Osteocyte (in vitro differentiated cells): ENCODE measurements around the gene CLCF1. TPM values are rescaled to one million over a fixed set of nuclear protein-coding genes. Genes with fewer than 3 reads are reported as not detected.

Source experiments
- DNase-seq: peaks from one replicate; pipeline ENCODE4 v3.0.0; 2021; ENCODE audit warnings: mixed read lengths; ENCODE audit not compliant: unreplicated experiment; ENCODE audit errors: extremely low spot score
- H3K27ac Mint-ChIP-seq: one replicate; pipeline ENCODE4 v1.8.0; 2021; ENCODE audit warnings: mild to moderate bottlenecking, mixed read lengths; ENCODE audit not compliant: unreplicated experiment
- H3K27me3 Mint-ChIP-seq: one replicate; pipeline ENCODE4 v1.8.0; 2021; ENCODE audit warnings: mixed read lengths; ENCODE audit not compliant: unreplicated experiment
- H3K36me3 Mint-ChIP-seq: one replicate; pipeline ENCODE4 v1.8.0; 2021; ENCODE audit warnings: mixed read lengths; ENCODE audit not compliant: unreplicated experiment
- H3K4me1 Mint-ChIP-seq: one replicate; pipeline ENCODE4 v1.8.0; 2021; ENCODE audit warnings: mixed read lengths; ENCODE audit not compliant: unreplicated experiment
- H3K4me3 Mint-ChIP-seq: one replicate; pipeline ENCODE4 v1.8.0; 2021; ENCODE audit warnings: mild to moderate bottlenecking, moderate library complexity, mixed read lengths; ENCODE audit not compliant: unreplicated experiment
- H3K9me3 Mint-ChIP-seq: one replicate; pipeline ENCODE4 v1.8.0; 2021; ENCODE audit warnings: mixed read lengths; ENCODE audit not compliant: unreplicated experiment
- CTCF ChIP-seq: fragments of 200-600 bp; sonication (generic); IDR thresholded peaks from 2 replicates; pipeline ENCODE4 v1.5.0; 2021; ENCODE audit warnings: antibody characterized with exemption, mild to moderate bottlenecking, moderate library complexity
- total RNA-seq: library from RNA; stranded (reverse); gene quantifications from 2 replicates; pipeline ENCODE4 v1.2.1, GENCODE V29; 2021

Gene CLCF1
- total RNA-seq, 1 donor from 2014 or later: 7.8 TPM

GRCh38 chr11:67357831-67358670 lies 15.3 kb downstream of the CLCF1 start:
- peak overlapping the region; percentile 96 for H3K27ac Mint-ChIP-seq
- H3K36me3 Mint-ChIP-seq: no peaks in the 10 kb centered on the region
- H3K9me3 Mint-ChIP-seq: no peaks in the 10 kb centered on the region
- no peak overlapping the region for H3K4me3 Mint-ChIP-seq
- TF ChIP-seq CTCF: no peak
- DNase-seq: no peak
- no peaks in the 10 kb centered on the region for H3K27me3 Mint-ChIP-seq
- peaks cover 52% of the 10 kb centered on the region for H3K4me1 Mint-ChIP-seq

GRCh38 chr11:67356864-67357561 lies 16.4 kb downstream of the CLCF1 start:
- no peaks in the 10 kb centered on the region for H3K27me3 Mint-ChIP-seq
- no peaks in the 10 kb centered on the region for H3K9me3 Mint-ChIP-seq
- H3K4me3 Mint-ChIP-seq: peak overlapping the region; percentile 7
- peak overlapping the region; percentile 96 for H3K27ac Mint-ChIP-seq
- no peak for DNase-seq
- H3K36me3 Mint-ChIP-seq: no peaks in the 10 kb centered on the region
- peak; percentile 94 for TF ChIP-seq CTCF
- peaks cover 59% of the 10 kb centered on the region for H3K4me1 Mint-ChIP-seq

DNA sequence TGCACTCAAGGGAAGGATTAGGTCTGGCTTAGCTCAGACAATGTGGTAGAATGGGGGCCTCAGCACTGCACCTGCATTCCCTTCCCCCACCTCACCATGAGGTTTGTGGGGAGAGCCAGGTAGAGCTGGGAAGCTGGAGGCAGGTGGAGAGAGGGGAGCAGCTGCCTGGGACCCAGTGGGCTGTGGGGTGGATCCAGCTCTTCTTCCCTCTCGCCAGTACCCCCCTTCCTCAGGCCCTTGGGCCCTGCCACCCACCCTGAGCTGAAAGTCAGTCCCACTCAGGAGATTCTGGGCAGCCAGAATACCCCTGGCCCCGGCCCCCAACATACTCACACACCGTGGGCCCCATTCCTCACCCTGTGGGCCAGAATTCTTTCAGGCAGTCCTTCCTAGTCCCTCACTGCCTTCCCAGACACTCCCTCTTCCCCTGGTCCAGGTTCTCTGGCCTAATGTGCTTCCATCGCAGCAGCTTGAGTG lies 17.0 kb downstream of the CLCF1 start:
- no peak for DNase-seq
- Mint-ChIP-seq H3K27me3 (no peaks in the 10 kb centered on the region), H3K27ac (peak overlapping the region; percentile 99), H3K36me3 (no peaks in the 10 kb centered on the region), H3K9me3 (no peaks in the 10 kb centered on the region), H3K4me1 (peaks cover 63% of the 10 kb centered on the region), H3K4me3 (peak overlapping the region; percentile 7)
- TF ChIP-seq CTCF: no peak

DNA sequence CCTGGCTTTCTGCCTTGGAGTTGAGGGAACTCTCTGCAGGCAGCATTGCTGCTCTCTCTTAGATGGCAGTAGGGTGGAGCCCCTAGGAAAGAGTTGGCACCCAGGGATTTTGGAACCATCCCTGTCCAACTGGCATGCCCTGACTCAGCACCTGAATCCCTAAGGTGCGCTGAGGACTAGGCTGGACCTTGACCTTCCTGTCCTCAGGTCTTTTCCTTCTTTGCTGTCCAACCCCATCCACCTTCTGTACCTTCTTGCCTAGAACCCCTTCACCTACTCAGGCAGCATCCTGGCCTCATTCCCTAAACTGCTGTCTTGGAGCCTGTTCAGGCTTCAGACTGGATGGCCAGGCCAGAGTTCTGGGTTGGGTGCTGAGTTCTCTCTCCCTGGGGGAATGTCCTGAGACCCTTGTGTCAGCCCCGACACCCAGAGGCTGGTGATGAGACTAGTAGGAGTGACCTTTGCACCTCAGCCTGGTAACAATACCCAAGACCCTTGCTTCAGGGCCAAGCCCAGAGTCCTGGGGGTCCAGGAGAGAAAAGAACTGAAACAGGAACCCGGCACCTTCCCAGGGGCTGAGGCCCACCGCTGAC lies 17.5 kb downstream of the CLCF1 start:
- H3K27me3 Mint-ChIP-seq: no peaks in the 10 kb centered on the region
- peaks cover 67% of the 10 kb centered on the region for H3K4me1 Mint-ChIP-seq
- no peak for DNase-seq
- H3K36me3 Mint-ChIP-seq: no peaks in the 10 kb centered on the region
- H3K9me3 Mint-ChIP-seq: no peaks in the 10 kb centered on the region
- no peak overlapping the region for H3K4me3 Mint-ChIP-seq
- H3K27ac Mint-ChIP-seq: peak overlapping the region; percentile 99
- TF ChIP-seq CTCF: no peak
